ENCODE measurements around the gene IER3. TPM values are rescaled to one million over a fixed set of nuclear protein-coding genes. Genes with fewer than 3 reads are reported as not detected.

IER3 gene
- total and polyA plus RNA-seq, 2 of the 13 experiments (the other 11 are each of a cell fraction or from before 2014, with no cell fraction given) = 51.1 to 131 TPM

DNA sequence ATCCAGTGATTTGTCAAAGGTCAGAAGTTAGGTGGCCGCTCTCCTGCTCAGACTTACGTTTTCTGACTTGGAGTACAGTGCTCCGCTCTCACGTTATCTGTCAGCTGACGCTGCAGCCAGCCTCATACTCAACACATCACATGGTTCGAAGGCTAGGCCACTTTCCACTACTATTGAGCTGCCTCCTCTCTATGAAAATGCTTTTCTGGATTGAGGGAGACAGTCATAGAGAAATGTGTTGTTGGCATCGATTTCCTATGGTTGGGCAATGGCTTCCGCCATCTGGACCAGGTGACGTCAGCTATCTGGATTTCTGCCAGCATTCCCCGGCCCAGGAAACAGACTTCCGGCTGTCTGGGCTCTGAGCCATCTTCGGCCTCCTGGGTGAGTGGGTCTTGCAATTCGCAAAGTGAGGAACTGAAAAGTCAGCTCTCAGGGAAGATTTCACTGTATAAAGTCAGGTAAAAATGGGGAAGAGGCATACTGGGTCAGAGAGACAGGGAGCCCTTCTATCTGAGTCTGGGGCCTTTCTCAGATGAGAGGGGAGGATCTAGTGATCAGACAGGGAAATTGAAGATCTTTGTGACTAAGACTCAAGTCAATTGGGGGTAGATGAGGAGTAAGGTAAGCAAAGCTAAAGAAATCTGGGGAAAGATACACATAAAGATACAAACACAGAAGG lies 37.5 kb upstream of the IER3 start (continued):
- TF ChIP-seq, protein P1, sequence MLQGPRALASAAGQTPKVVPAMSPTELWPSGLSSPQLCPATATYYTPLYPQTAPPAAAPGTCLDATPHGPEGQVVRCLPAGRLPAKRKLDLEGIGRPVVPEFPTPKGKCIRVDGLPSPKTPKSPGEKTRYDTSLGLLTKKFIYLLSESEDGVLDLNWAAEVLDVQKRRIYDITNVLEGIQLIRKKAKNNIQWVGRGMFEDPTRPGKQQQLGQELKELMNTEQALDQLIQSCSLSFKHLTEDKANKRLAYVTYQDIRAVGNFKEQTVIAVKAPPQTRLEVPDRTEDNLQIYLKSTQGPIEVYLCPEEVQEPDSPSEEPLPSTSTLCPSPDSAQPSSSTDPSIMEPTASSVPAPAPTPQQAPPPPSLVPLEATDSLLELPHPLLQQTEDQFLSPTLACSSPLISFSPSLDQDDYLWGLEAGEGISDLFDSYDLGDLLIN (CRISPR knock-in tag; IDR thresholded peaks at IDR 0.05; ENCODE audit: borderline replicate concordance) = peak; percentile 79; the same call in 1 of the 2 replicates
- TF ChIP-seq HDAC6 (IDR thresholded peaks at IDR 0.05; ENCODE audit: low read depth, low read length) (no peak), ZNF510 (CRISPR knock-in tag; IDR thresholded peaks at IDR 0.05; ENCODE audit: low read depth) (no peak), ZNF614 (CRISPR knock-in tag; IDR thresholded peaks at IDR 0.05; ENCODE audit: borderline replicate concordance) (peak; percentile 87), NR2F6 (IDR thresholded peaks at IDR 0.05) (peak; percentile 47), NR2F6 (CRISPR knock-in tag; IDR thresholded peaks at IDR 0.05) (peak; percentile 87), KAT2B (IDR thresholded peaks at IDR 0.05; ENCODE audit: borderline replicate concordance, low read depth, low read length) (peak; percentile 91), KDM3A (CRISPR knock-in tag; IDR thresholded peaks at IDR 0.05; ENCODE audit: low read depth) (peak; percentile 96), JUNB (CRISPR knock-in tag; IDR thresholded peaks at IDR 0.05; ENCODE audit: borderline replicate concordance) (peak; percentile 52; the same call in 1 of the 2 replicates), REPIN1 (CRISPR knock-in tag; IDR thresholded peaks at IDR 0.05; ENCODE audit: borderline replicate concordance, low read depth) (peak; percentile 78; the same call in 1 of the 2 replicates), TBX3 (IDR thresholded peaks at IDR 0.05; ENCODE audit: borderline replicate concordance) (peak; percentile 63; the same call in 1 of the 2 replicates), ARID2 (CRISPR knock-in tag; IDR thresholded peaks at IDR 0.05; ENCODE audit: borderline replicate concordance) (no peak), SALL1 (CRISPR knock-in tag; IDR thresholded peaks at IDR 0.05) (peak; percentile 100), HNRNPUL1 (IDR thresholded peaks at IDR 0.05; ENCODE audit: low read depth, low read length) (no peak), ZFP41 (CRISPR knock-in tag; IDR thresholded peaks at IDR 0.05; ENCODE audit: borderline replicate concordance) (no peak), ZNF383 (CRISPR knock-in tag; IDR thresholded peaks at IDR 0.05; ENCODE audit: borderline replicate concordance) (no peak), ZFP90 (CRISPR knock-in tag; IDR thresholded peaks at IDR 0.05; ENCODE audit: borderline replicate concordance) (peak; percentile 80; the same call in 1 of the 2 replicates), ZNF660 (CRISPR knock-in tag; IDR thresholded peaks at IDR 0.05; ENCODE audit: borderline replicate concordance, low read depth) (no peak), FOSL2 (CRISPR knock-in tag; IDR thresholded peaks at IDR 0.05) (peak; percentile 97), U2AF1 (optimal IDR thresholded peaks at IDR 0.05; ENCODE audit: low read depth, low read length) (no peak)
- TF ChIP-seq, protein P2, sequence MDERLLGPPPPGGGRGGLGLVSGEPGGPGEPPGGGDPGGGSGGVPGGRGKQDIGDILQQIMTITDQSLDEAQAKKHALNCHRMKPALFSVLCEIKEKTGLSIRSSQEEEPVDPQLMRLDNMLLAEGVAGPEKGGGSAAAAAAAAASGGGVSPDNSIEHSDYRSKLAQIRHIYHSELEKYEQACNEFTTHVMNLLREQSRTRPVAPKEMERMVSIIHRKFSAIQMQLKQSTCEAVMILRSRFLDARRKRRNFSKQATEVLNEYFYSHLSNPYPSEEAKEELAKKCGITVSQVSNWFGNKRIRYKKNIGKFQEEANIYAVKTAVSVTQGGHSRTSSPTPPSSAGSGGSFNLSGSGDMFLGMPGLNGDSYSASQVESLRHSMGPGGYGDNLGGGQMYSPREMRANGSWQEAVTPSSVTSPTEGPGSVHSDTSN (CRISPR knock-in tag; IDR thresholded peaks at IDR 0.05) = no peak
- TF ChIP-seq, protein P3, sequence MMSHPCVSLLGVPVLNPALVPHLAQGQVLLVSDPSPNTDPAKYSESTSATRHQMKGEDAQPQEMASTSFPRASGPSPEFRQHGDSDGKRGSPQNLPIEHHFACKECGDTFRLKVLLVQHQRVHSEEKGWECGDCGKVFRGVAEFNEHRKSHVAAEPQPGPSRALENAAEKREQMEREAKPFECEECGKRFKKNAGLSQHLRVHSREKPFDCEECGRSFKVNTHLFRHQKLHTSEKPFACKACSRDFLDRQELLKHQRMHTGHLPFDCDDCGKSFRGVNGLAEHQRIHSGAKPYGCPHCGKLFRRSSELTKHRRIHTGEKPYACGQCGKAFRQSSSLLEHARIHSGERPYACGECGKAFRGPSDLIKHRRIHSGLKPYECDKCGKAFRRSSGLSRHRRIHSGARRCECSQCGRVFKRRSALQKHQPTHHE (CRISPR knock-in tag; IDR thresholded peaks at IDR 0.05; ENCODE audit: borderline replicate concordance) = 0 out of 2 replicates have a peak, but pooled peaks have one; percentile 77
- TF ChIP-seq, protein P4, sequence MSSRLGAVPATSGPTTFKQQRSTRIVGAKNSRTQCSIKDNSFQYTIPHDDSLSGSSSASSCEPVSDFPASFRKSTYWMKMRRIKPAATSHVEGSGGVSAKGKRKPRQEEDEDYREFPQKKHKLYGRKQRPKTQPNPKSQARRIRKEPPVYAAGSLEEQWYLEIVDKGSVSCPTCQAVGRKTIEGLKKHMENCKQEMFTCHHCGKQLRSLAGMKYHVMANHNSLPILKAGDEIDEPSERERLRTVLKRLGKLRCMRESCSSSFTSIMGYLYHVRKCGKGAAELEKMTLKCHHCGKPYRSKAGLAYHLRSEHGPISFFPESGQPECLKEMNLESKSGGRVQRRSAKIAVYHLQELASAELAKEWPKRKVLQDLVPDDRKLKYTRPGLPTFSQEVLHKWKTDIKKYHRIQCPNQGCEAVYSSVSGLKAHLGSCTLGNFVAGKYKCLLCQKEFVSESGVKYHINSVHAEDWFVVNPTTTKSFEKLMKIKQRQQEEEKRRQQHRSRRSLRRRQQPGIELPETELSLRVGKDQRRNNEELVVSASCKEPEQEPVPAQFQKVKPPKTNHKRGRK (CRISPR knock-in tag; IDR thresholded peaks at IDR 0.05) = no peak
- TF ChIP-seq, protein P5, sequence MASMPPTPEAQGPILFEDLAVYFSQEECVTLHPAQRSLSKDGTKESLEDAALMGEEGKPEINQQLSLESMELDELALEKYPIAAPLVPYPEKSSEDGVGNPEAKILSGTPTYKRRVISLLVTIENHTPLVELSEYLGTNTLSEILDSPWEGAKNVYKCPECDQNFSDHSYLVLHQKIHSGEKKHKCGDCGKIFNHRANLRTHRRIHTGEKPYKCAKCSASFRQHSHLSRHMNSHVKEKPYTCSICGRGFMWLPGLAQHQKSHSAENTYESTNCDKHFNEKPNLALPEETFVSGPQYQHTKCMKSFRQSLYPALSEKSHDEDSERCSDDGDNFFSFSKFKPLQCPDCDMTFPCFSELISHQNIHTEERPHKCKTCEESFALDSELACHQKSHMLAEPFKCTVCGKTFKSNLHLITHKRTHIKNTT (CRISPR knock-in tag; IDR thresholded peaks at IDR 0.05) = no peak
